Spleen (tissue), 11 donors: Measurements from ENCODE around the gene ZSCAN21. TPM values are rescaled to one million over a fixed set of nuclear protein-coding genes. Genes with fewer than 3 reads are reported as not detected.

Experiments used
- DNase-seq: peaks from one replicate; pipeline ENCODE4 v3.0.0-alpha.2; 2020
- H3K27ac ChIP-seq, 8 donors: fragments of 200-600 bp; sonication (generic) in 7 of 8; 1 replicate in 4 of 8; 2 replicates in 4 of 8; pipeline versions ENCODE4 v1.5.0 to v1.8.0; 2016 to 2021; ENCODE audit warnings: inconsistent platforms in 4 of 8, mild to moderate bottlenecking in 4 of 8, moderate library complexity in 1 of 8
- H3K27me3 ChIP-seq, 7 donors: fragments of 200-600 bp; sonication (generic) in 6 of 7; replicated peaks in 1 of 7; 1 replicate in 4 of 7; 2 replicates in 3 of 7; pipeline versions ENCODE4 v1.5.0 to v1.8.0; 2016 to 2021; ENCODE audit warnings: inconsistent platforms in 3 of 7, mild to moderate bottlenecking in 1 of 7
- H3K36me3 ChIP-seq, 6 donors: fragments of 200-600 bp; sonication (generic) in 5 of 6; 1 replicate in 4 of 6; 2 replicates in 2 of 6; pipeline versions ENCODE4 v1.5.0 to v1.8.0; 2016 to 2021; ENCODE audit warnings: inconsistent platforms in 2 of 6
- H3K4me1 ChIP-seq, 6 donors: fragments of 200-600 bp; sonication (generic) in 5 of 6; 1 replicate in 3 of 6; 2 replicates in 3 of 6; pipeline versions ENCODE4 v1.5.0 to v1.8.0; 2016 to 2021; ENCODE audit warnings: inconsistent platforms in 3 of 6
- H3K4me3 ChIP-seq, 8 donors: fragments of 200-600 bp; sonication (generic) in 7 of 8; 1 replicate in 4 of 8; 2 replicates in 4 of 8; pipeline versions ENCODE4 v1.5.0 to v1.8.0; 2016 to 2021; ENCODE audit warnings: inconsistent platforms in 4 of 8, mild to moderate bottlenecking in 4 of 8, moderate library complexity in 2 of 8
- H3K9me3 ChIP-seq, 8 donors: fragments of 200-600 bp; sonication (generic) in 7 of 8; 1 replicate in 4 of 8; 2 replicates in 4 of 8; pipeline versions ENCODE4 v1.5.0 to v1.8.0; 2016 to 2021; ENCODE audit warnings: inconsistent platforms in 4 of 8
- CTCF ChIP-seq, 11 experiments: fragments of 200-600 bp in 7 of 11; fragments of 450-650 bp in 4 of 11; sonication (generic) in 4 of 11; IDR thresholded peaks in 8 of 11; conservative IDR thresholded peaks in 3 of 11; 1 replicate in 7 of 11; 2 replicates in 4 of 11; pipeline versions ENCODE4 v1.4.0 to v1.8.0; 2016 to 2021; ENCODE audit warnings: antibody characterized with exemption in 11 of 11, inconsistent platforms in 4 of 11, mild to moderate bottlenecking in 1 of 11
- POLR2A ChIP-seq, 3 donors: fragments of 450-650 bp; IDR thresholded peaks; one replicate each; pipeline ENCODE4 v1.5.1; 2017; ENCODE audit warnings: antibody characterized with exemption in 3 of 3, mild to moderate bottlenecking in 1 of 3
- POLR2AphosphoS5 ChIP-seq, 3 donors: sonication (generic); formaldehyde crosslinking; IDR thresholded peaks; one replicate each; pipeline ENCODE4 v1.5.1; 2017; ENCODE audit warnings: antibody characterized with exemption in 3 of 3
- WGBS, 5 donors: extraction: QIAGEN DNeasy Blood & Tissue Kit in 3 of 5; methylation state at CpG; one replicate each; pipeline versions ENCODE4 v1.1.5 to v1.1.7; 2013 to 2018; 5-methylcytosine and 5-hydroxymethylcytosine counted together
- intact Hi-C: fragments of 100-400 bp; cut with DNase I; formaldehyde crosslinking; loops from one replicate; pipeline ENCODE4 v1.15.0; 2023; ENCODE audit warnings: low total_unique reads
- polyA plus RNA-seq, 3 donors: library from polyadenylated mRNA; stranded (reverse); fragments of 200-250 nt; gene quantifications; one replicate each; pipeline ENCODE4 v1.2.1, GENCODE V29; 2013
- total RNA-seq, 7 donors: library from RNA; depleted of rRNA in 3 of 7; stranded (reverse); fragments of >200 nt in 3 of 7; fragmentation: NEBNext Ultra II Directional in 4 of 7; extraction: Animal tissue kit (Norgen Biotek cat#: 25700) in 4 of 7; gene quantifications; one replicate each; pipeline versions ENCODE4 v1.1.0 to v1.2.1, GENCODE V29; 2016 to 2021
- donor health status: healthy with polysubstance abuse.
- donor health status: DM: no; HTN: no; CAD: no; lungs with moderate emphysema.
- donor health status: DM: no; HTN: no; CAD: no.
- donor health status: Bipolar disorder and iron deficiency.
- donor health status: healthy.
- donor health status: DM: no; HTN: no; CAD: no.
- donor health status: DM: yes; HTN: yes; CAD: no.

Gene ZSCAN21
- total and polyA plus RNA-seq, 10 donors, result 3.7 to 14.3 (median 8.6) TPM

- 91 to 93% (median 91%) methylated on average over 5 of the region's 5 CpGs for WGBS, 5 donors
- DNase-seq, result no peak
Measured at GRCh38 chr7:100029596-100029995, 20.0 kb upstream of the ZSCAN21 start.

GRCh38 chr7:100033526-100033925, 16.0 kb upstream of the ZSCAN21 start:
- intact Hi-C loops, result no loop called here
- H3K4me3 ChIP-seq, result no peak overlapping the region
- TF ChIP-seq CTCF (IDR thresholded peaks at IDR 0.05 in 8 of 11, conservative IDR thresholded peaks at IDR 0.05 in 3 of 11) (no peak), POLR2AphosphoS5 (IDR thresholded peaks at IDR 0.05) (no peak), POLR2A (IDR thresholded peaks at IDR 0.05) (no peak)
- H3K4me1 ChIP-seq, result peaks cover 0 to 17% (median 0%) of the 10 kb centered on the region in 6 donors
- peaks cover 5 to 100% (median 72%) of the 10 kb centered on the region in 6 donors for H3K36me3 ChIP-seq
- H3K9me3 ChIP-seq, result no peaks in the 10 kb centered on the region
- WGBS, 5 donors, result 91 to 97% (median 92%) methylated on average over 6 of the region's 6 CpGs
- no peaks in the 10 kb centered on the region for H3K27me3 ChIP-seq
- no peak overlapping the region for H3K27ac ChIP-seq
- no peak for DNase-seq

More at GRCh38 chr7:100029596-100029995, 20.0 kb upstream of the ZSCAN21 start:
- no peak for TF ChIP-seq CTCF (IDR thresholded peaks at IDR 0.05 in 8 of 11, conservative IDR thresholded peaks at IDR 0.05 in 3 of 11)
- no peak for TF ChIP-seq POLR2AphosphoS5 (IDR thresholded peaks at IDR 0.05)
- no peak for TF ChIP-seq POLR2A (IDR thresholded peaks at IDR 0.05)
- H3K9me3 ChIP-seq, result no peaks in the 10 kb centered on the region
- no peak overlapping the region for H3K4me3 ChIP-seq
- no peaks in the 10 kb centered on the region for H3K27me3 ChIP-seq
- intact Hi-C loops, result no loop called here
- H3K4me1 ChIP-seq, result no peaks in the 10 kb centered on the region
- no peak overlapping the region for H3K27ac ChIP-seq
- H3K36me3 ChIP-seq, result peaks cover 5 to 100% (median 83%) of the 10 kb centered on the region in 6 donors

- DNase-seq, result no peak
- Histone ChIP-seq H3K9me3 (no peaks in the 10 kb centered on the region), H3K4me1 (peaks cover 0 to 17% (median 0%) of the 10 kb centered on the region in 6 donors), H3K36me3 (peaks cover 5 to 87% (median 61%) of the 10 kb centered on the region in 6 donors), H3K27me3 (no peaks in the 10 kb centered on the region), H3K27ac (no peak overlapping the region), H3K4me3 (no peak overlapping the region)
- intact Hi-C loops, result no loop called here
- 75 to 93% (median 88%) methylated on average over 8 of the region's 8 CpGs for WGBS, 5 donors
- TF ChIP-seq POLR2A (IDR thresholded peaks at IDR 0.05) (no peak), CTCF (IDR thresholded peaks at IDR 0.05 in 8 of 11, conservative IDR thresholded peaks at IDR 0.05 in 3 of 11) (no peak), POLR2AphosphoS5 (IDR thresholded peaks at IDR 0.05) (no peak)
Measured at GRCh38 chr7:100034871-100035510, 14.6 kb upstream of the ZSCAN21 start.

GRCh38 chr7:100035876-100036275, 13.7 kb upstream of the ZSCAN21 start:
- peaks cover 5 to 78% (median 53%) of the 10 kb centered on the region in 6 donors for H3K36me3 ChIP-seq
- no peak for TF ChIP-seq POLR2A (IDR thresholded peaks at IDR 0.05)
- no peak for TF ChIP-seq POLR2AphosphoS5 (IDR thresholded peaks at IDR 0.05)
- no peak for TF ChIP-seq CTCF (IDR thresholded peaks at IDR 0.05 in 8 of 11, conservative IDR thresholded peaks at IDR 0.05 in 3 of 11)

More at GRCh38 chr7:100035876-100036275, 13.7 kb upstream of the ZSCAN21 start:
- Histone ChIP-seq H3K4me3 (no peak overlapping the region), H3K27ac (no peak overlapping the region), H3K4me1 (peaks cover 0 to 23% (median 0%) of the 10 kb centered on the region in 6 donors), H3K9me3 (no peaks in the 10 kb centered on the region), H3K27me3 (no peaks in the 10 kb centered on the region)
- intact Hi-C loops, result no loop called here
- DNase-seq, result no peak
- 76 to 92% (median 85%) methylated on average over 6 of the region's 6 CpGs for WGBS, 5 donors
